Body of pancreas (tissue), 4 donors: Measurements from ENCODE around the gene EPB42. TPM values are rescaled to one million over a fixed set of nuclear protein-coding genes. Genes with fewer than 3 reads are reported as not detected.

ENCODE experiments used
- ATAC-seq: fragments of 150-250 bp; one replicate; pipeline ENCODE4 v1.9.1; 2016
- DNase-seq, 4 donors: peaks; one replicate each; pipeline ENCODE4 v3.0.0-alpha.2; 2019
- H3K27ac ChIP-seq, 4 donors: fragments of 200-600 bp; sonication (generic); 1 replicate in 3 of 4; 2 replicates in 1 of 4; pipeline versions ENCODE4 v1.5.1 to v1.6.1; 2016 to 2019; ENCODE audit warnings: mild to moderate bottlenecking in 1 of 4, mixed read lengths in 1 of 4, moderate library complexity in 1 of 4
- H3K27me3 ChIP-seq, 2 donors: fragments of 200-600 bp; sonication (generic); one replicate each; pipeline ENCODE4 v1.6.0; 2016; ENCODE audit warnings: mild to moderate bottlenecking in 1 of 2
- H3K36me3 ChIP-seq, 2 donors: fragments of 200-600 bp; sonication (generic); replicated peaks in 1 of 2; 2 replicates each; pipeline ENCODE4 v1.5.1; 2016; ENCODE audit warnings: low read depth in 2 of 2; ENCODE audit not compliant: insufficient read depth in 1 of 2
- H3K4me1 ChIP-seq: fragments of 200-600 bp; sonication (generic); one replicate; pipeline ENCODE4 v1.6.0; 2016
- H3K4me3 ChIP-seq, 2 donors: fragments of 200-600 bp; sonication (generic); 1 replicate in 1 of 2; 2 replicates in 1 of 2; pipeline ENCODE4 v1.5.1; 2016 to 2019
- H3K9me3 ChIP-seq, 3 donors: fragments of 200-600 bp; sonication (generic); 1 replicate in 2 of 3; 2 replicates in 1 of 3; pipeline ENCODE4 v1.5.1; 2016
- CTCF ChIP-seq, 7 experiments: fragments of 450-650 bp in 4 of 7; fragments of 200-600 bp in 3 of 7; sonication (generic) in 3 of 7; IDR thresholded peaks; one replicate each; pipeline ENCODE4 v1.5.1; 2016 to 2019; ENCODE audit warnings: antibody characterized with exemption in 7 of 7
- POLR2A ChIP-seq, 3 donors: fragments of 450-650 bp; IDR thresholded peaks; one replicate each; pipeline ENCODE4 v1.6.1; 2016; ENCODE audit warnings: antibody characterized with exemption in 3 of 3, mild to moderate bottlenecking in 2 of 3
- WGBS, 2 donors: methylation state at CpG; one replicate each; pipeline ENCODE4 v1.1.5; 2017; 5-methylcytosine and 5-hydroxymethylcytosine counted together
- intact Hi-C: fragments of 100-400 bp; cut with DNase I; formaldehyde crosslinking; loops from one replicate; pipeline ENCODE4 v1.15.1; 2023
- total RNA-seq, 2 donors: library from RNA; depleted of rRNA; stranded (reverse); fragments of >200 nt; gene quantifications; one replicate each; pipeline ENCODE4 v1.1.0, GENCODE V29; 2016

The EPB42 gene
- total RNA-seq, 2 donors from 2014 or later: not detected

- intact Hi-C loops: no loop called here
- Histone ChIP-seq H3K27me3 (no peaks in the 10 kb centered on the region), H3K27ac (no peak overlapping the region), H3K9me3 (no peaks in the 10 kb centered on the region), H3K4me3 (no peak overlapping the region), H3K36me3 (no peaks in the 10 kb centered on the region), H3K4me1 (no peaks in the 10 kb centered on the region)
- WGBS, 2 donors: 51 to 64% methylated on average over 5 of the region's 5 CpGs
- DNase-seq: no peak
- TF ChIP-seq CTCF (IDR thresholded peaks at IDR 0.05) (no peak), POLR2A (IDR thresholded peaks at IDR 0.05) (no peak)
- ATAC-seq: no peak
These were observed 28.9 kb upstream of the EPB42 start for GRCh38 chr15:43249699-43250203.

- no peak for TF ChIP-seq CTCF (IDR thresholded peaks at IDR 0.05)
- TF ChIP-seq POLR2A (IDR thresholded peaks at IDR 0.05): no peak
- no peaks in the 10 kb centered on the region for H3K27me3 ChIP-seq
- no peaks in the 10 kb centered on the region for H3K36me3 ChIP-seq
- DNase-seq (no peak), ATAC-seq (no peak)
- 58 to 63% methylated on average over 2 of the region's 2 CpGs for WGBS, 2 donors
- H3K4me3 ChIP-seq: no peak overlapping the region
- no peak overlapping the region for H3K27ac ChIP-seq
- no peaks in the 10 kb centered on the region for H3K4me1 ChIP-seq
- H3K9me3 ChIP-seq: no peaks in the 10 kb centered on the region
- intact Hi-C loops: no loop called here
These were observed 28.4 kb upstream of the EPB42 start for GRCh38 chr15:43249236-43249635.

- DNase-seq (no peak), ATAC-seq (no peak)
- H3K4me1 ChIP-seq: no peaks in the 10 kb centered on the region
- 53 to 56% methylated on average over 6 of the region's 6 CpGs for WGBS, 2 donors
- TF ChIP-seq POLR2A (IDR thresholded peaks at IDR 0.05): no peak
- no peak for TF ChIP-seq CTCF (IDR thresholded peaks at IDR 0.05)
- no peaks in the 10 kb centered on the region for H3K9me3 ChIP-seq
- intact Hi-C loops: no loop called here
- no peak overlapping the region for H3K27ac ChIP-seq
- no peaks in the 10 kb centered on the region for H3K36me3 ChIP-seq
- H3K27me3 ChIP-seq: no peaks in the 10 kb centered on the region
- H3K4me3 ChIP-seq: no peak overlapping the region
These were observed 25.5 kb upstream of the EPB42 start for GRCh38 chr15:43246261-43246774.

- Histone ChIP-seq H3K27ac (no peak overlapping the region), H3K36me3 (no peaks in the 10 kb centered on the region), H3K27me3 (no peaks in the 10 kb centered on the region), H3K4me3 (no peak overlapping the region), H3K4me1 (no peaks in the 10 kb centered on the region), H3K9me3 (no peaks in the 10 kb centered on the region)
- WGBS, 2 donors: 73% methylated on average over 4 of the region's 4 CpGs
- ATAC-seq: no peak
- no peak for DNase-seq
- no peak for TF ChIP-seq CTCF (IDR thresholded peaks at IDR 0.05)
- intact Hi-C loops: no loop called here
These were observed 23.3 kb upstream of the EPB42 start for GRCh38 chr15:43244092-43244491.

GRCh38 chr15:43243020-43243645 lies 22.3 kb upstream of the EPB42 start:
- intact Hi-C loops: no loop called here
- Histone ChIP-seq H3K27me3 (no peaks in the 10 kb centered on the region), H3K4me3 (no peak overlapping the region), H3K4me1 (no peaks in the 10 kb centered on the region), H3K27ac (no peak overlapping the region), H3K9me3 (no peaks in the 10 kb centered on the region), H3K36me3 (no peaks in the 10 kb centered on the region)
- WGBS, 2 donors: 80 to 100% methylated on average over 2 of the region's 2 CpGs
- DNase-seq (no peak), ATAC-seq (no peak)
- no peak for TF ChIP-seq POLR2A (IDR thresholded peaks at IDR 0.05)
- TF ChIP-seq CTCF (IDR thresholded peaks at IDR 0.05): no peak
